ENCODE data around the gene PTGER1.

Gene PTGER1

DNA sequence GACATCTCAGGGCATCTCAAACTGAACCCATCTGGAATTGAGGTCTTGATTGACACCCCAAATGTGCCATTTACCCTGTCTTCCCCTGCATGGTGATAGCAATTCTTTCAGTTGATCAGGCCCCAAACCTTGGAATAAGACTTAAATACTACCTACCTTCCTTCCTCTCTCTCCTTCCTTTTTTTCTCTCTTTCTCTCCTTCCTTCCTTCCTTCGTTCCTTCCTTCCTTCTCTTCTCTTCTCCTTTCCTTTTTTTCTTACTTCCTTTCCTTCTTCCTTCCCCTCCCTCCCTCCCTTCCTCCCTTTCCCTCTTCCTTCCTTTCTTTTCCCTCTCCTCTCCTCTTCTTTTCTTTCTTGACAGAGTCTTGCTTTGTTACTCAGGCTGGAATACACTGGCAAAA is 28.1 kb upstream of the PTGER1 start:
- DNase-seq (ENCODE audit: low read depth in 4 of 4, low spot score in 1 of 4): no peak

DNA sequence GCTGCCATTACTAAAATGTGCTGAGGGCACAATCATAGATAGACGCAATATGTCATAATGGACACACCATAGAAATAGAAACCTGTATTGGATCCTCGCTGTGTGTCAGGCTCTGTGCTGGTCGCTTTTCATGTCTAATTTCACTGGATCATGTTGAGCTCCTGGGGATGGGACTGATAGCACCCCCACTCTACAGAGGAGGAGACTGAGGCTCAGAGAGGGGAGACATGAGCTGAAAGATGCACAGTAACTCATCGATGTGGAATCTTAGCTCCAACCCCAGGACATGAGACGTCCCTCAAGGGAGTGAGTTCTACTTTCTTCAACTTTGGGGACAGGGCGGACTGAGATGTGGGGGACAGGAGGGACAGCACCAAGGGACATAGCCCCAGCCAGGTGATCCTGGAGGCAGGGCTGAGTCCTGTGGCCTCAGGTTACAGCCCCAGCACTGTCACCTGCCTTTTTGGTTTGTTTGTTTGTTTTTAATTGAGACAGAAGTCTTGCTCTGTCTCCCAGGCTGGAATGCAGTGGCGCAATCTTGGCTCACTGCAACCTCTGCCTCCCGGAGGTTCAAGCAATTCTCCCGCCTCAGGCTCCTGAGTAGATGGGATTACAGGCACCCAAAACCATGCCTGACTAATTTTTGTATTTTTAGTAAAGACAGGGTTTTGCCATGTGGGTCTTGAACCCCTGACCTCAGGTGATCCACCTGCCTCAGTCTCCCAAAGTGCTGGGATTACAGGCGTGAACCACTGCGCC is 27.4 kb upstream of the PTGER1 start:
- DNase-seq (ENCODE audit: low read depth in 4 of 4, low spot score in 1 of 4): no peak

DNA sequence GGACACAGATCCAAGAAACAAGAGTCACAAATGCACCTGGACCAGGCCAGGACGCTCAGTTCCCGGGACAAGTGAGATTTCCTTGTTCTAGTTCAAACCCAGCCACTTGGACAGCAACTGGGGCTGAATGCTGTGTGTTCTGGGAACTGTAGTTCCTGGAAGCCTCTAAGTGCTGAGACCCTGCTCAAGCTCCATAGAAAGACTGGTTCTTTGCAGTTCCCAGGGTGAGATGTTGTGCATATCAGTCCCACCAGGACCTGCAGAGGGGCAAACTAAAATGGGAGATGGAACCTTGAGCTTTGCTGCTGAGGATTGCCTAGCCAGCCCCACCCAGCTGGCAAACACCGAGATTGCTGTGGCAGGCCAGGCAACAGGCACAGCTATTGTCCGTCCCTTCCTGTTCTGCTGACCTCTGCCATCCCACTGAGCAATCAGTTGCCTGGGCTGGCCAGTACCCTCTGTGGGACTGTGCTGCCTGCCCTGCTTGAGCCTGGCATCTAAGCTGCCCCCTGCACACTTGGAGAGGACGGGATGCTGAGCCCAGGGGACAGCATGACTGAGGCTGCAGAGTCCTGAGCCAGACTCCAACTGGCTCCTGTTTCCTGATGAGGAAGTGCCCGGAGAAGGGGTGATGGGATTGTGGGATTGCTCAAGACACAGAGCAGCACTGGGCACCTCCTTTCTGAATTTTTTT is 22.2 kb upstream of the PTGER1 start:
- no peak for DNase-seq (ENCODE audit: low read depth in 4 of 4, low spot score in 1 of 4)

DNA sequence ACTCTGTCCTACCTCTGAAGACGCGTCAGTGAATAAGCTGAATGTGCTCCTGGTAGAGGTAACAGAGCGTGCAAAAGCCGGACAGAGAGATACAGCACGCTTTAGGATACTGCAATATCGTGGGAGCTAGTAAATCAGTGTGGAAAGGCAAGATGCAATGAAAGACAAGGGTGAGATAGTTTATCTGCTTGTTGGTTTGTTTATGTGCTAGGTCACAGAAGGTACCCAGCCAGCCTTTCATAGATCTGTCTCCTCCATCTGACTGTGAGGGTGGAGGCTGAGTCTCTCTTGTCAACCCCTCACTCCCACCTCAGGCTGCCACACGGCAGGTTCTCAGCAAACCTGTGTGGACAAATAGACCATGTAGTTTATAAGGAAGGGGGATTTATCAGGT is 21.7 kb upstream of the PTGER1 start:
- no peak for DNase-seq (ENCODE audit: low read depth in 4 of 4, low spot score in 1 of 4)

GRCh38 chr19:14496029-14496833 is 21.1 kb upstream of the PTGER1 start, which contains the start of gene GIPC1:
Gene GIPC1 (minus strand): TSS chr19:14496127. CDS start chr19:14482976, 13,151 bp downstream.
- peak; percentile 56 to 80 (median 68) for DNase-seq (ENCODE audit: low read depth in 4 of 4, low spot score in 1 of 4)

DNA sequence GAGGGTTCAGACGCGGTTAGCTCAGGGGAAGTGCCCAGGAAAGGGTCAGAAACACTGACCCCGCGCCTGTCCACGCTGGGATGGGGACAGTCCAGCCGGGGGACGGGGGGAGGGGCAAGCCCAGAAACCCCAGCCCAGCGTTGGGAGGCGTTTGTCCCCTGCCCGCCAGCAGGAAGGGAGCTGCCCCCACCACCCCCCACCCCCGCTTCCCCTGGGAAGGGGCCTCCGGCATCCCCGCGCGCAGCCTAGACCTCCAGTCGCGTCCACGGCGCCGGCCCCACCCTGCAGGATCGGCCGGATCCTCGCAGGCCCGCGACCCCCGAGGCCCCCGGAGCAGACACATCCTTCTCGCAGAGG is 20.5 kb upstream of the PTGER1 start:
- no peak for DNase-seq (ENCODE audit: low read depth in 4 of 4, low spot score in 1 of 4)

- no peak for DNase-seq (ENCODE audit: low read depth in 4 of 4, low spot score in 1 of 4)
Observed at GRCh38 chr19:14494910-14495671, 19.9 kb upstream of the PTGER1 start.

DNA sequence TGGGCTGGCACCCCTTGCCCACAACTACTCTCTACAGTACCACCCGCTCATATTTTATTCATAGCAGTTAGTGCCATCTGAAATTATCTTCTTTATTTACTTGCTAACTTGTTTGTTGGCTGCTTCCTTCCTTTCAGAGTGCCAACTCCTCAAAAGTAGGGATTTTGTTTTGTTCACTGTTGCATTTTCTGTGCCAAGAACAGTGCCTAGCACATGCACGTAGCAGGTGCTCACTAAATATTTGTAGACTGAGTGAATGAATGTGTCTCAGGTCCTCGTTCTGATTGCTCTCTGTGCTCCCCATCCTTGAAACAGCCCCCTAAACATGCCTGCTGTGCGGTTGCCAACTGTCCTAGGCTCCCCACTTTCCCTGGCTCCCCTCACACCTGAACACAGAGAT is 19.3 kb upstream of the PTGER1 start:
- no peak for DNase-seq (ENCODE audit: low read depth in 4 of 4, low spot score in 1 of 4)

GRCh38 chr19:14492756-14493337 is 17.7 kb upstream of the PTGER1 start:
- no peak for DNase-seq (ENCODE audit: low read depth in 4 of 4, low spot score in 1 of 4)

DNA sequence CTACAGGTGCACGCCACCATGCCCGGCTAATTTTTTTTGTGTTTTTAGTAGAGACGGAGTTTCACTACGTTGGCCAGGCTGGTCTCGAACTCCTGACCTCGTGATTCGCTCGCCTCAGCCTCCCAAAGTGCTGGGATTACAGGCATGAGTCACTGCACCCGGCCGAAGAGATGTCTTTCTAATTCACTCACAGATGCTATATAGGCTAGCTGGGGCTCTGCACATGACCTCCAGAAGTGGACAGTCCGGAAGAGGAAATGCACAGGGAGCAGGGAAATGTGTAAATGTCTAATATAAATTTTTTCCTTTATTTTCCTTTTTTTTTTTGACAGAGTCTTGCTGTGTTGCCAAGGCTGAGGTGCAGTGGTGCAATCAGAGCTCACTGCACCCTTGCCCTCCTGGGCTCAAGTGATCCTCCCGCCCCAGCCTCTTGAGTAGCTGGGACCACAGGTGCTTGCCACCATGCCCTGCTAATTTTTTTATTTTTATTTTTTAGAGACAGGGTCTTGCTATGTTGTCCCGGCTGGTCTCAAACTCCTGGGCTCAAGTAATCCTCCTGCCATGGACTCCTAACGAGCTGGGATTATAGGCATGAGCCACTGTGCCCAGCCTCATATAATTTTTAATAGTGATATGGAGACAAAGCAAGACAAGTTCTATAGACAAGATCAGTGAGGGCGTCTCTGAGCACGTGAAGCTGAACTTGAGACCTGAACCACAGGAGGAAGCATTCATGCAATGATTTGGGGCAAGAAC is 12.4 kb upstream of the PTGER1 start:
- DNase-seq (ENCODE audit: low read depth in 4 of 4, low spot score in 1 of 4): no peak

GRCh38 chr19:14482172-14482941 is 7.2 kb upstream of the PTGER1 start:
- no peak for DNase-seq (ENCODE audit: low read depth in 4 of 4, low spot score in 1 of 4)

DNA sequence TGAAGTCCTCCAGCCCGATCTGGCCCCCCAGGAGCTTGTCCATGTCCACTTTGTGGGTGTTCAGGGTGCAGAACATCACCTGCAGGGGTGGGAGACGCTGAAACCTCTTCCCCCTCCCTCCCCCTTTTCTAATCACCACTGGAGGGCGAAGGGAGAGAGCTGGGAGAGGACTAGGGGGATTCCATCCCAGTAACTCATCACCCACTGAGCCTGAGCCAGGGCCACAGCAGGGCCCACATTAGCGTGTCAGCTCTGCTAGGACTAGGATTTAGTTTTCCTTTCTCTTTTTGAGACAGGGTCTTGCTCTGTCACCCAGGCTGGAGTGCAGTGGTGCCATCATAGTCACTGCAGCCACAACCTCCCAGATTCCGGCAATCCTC is 5.5 kb upstream of the PTGER1 start:
- no peak for DNase-seq (ENCODE audit: low read depth in 4 of 4, low spot score in 1 of 4)

GRCh38 chr19:14479975-14480699 is 5.0 kb upstream of the PTGER1 start:
- DNase-seq (ENCODE audit: low read depth in 4 of 4, low spot score in 1 of 4): peak in 2 of 4 experiments; percentile 56 to 61

GRCh38 chr19:14479309-14479974 is 4.3 kb upstream of the PTGER1 start:
- DNase-seq (ENCODE audit: low read depth in 4 of 4, low spot score in 1 of 4): no peak

- no peak for DNase-seq (ENCODE audit: low read depth in 4 of 4, low spot score in 1 of 4)
Observed at GRCh38 chr19:14478113-14478545, 3.0 kb upstream of the PTGER1 start.

DNA sequence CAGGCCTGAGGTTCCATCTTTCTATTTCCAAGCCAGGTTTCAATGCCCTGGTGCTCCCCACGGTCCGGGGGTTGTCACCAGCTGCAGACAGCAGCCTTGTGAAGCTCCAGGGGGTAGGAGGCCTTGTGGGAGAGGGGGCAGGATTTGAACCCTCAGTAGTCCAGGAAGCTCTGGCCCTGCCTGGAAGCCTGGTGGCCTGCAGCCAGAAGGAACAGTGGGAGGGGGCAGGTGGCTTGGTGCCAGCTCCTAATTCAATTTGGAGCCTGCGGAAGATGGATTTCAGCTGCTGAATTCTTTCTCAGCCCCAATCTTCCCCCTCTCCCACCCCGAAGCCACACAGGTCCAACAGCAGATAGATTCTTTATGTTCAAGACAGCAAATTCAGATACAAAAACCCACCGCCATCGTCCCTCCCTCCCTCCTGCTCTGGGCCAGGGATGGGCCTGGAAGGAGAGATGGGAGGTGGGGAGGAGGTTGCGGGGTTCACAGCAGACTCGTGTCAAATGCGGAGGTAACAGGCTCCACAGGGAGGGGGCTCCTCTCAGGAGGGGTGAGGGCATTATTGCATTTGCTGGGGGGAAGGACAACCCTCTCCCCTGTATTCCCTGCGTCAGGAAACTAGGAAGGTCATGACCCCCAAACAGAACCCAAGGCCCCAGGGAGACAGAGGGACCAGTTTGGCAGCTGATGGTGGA is 2.4 kb upstream of the PTGER1 start:
- no peak for DNase-seq (ENCODE audit: low read depth in 4 of 4, low spot score in 1 of 4)

GRCh38 chr19:14476673-14477401 is 1.7 kb upstream of the PTGER1 start:
- DNase-seq (ENCODE audit: low read depth in 4 of 4, low spot score in 1 of 4): no peak
